HG03571 (cell line): ENCODE data around the gene PLCXD3.

ENCODE experiments used
- ATAC-seq: cut with Tn5 transposase; IDR thresholded peaks from one replicate; pipeline ENCODE4 v1.9.1; 2021; ENCODE audit not compliant: unreplicated experiment

The PLCXD3 gene

GRCh38 chr5:41510176-41510831 lies at the start of gene PLCXD3:
PLCXD3 (minus strand) TSS chr5:41510601; CDS start chr5:41510526, 75 bp downstream.
- ATAC-seq = no peak

- ATAC-seq = no peak
These were observed 48.8 kb upstream of the PLCXD3 start for GRCh38 chr5:41559184-41559583.

GRCh38 chr5:41558295-41558694 lies 47.9 kb upstream of the PLCXD3 start:
- no peak for ATAC-seq

GRCh38 chr5:41547991-41548390 lies 37.6 kb upstream of the PLCXD3 start:
- no peak for ATAC-seq

GRCh38 chr5:41542183-41542582 lies 31.8 kb upstream of the PLCXD3 start:
- ATAC-seq = no peak

- no peak for ATAC-seq
These were observed 29.1 kb upstream of the PLCXD3 start for GRCh38 chr5:41539454-41539853.

GRCh38 chr5:41537581-41537980 lies 27.2 kb upstream of the PLCXD3 start:
- no peak for ATAC-seq

GRCh38 chr5:41532485-41532884 lies 22.1 kb upstream of the PLCXD3 start:
- ATAC-seq = no peak

- ATAC-seq = no peak
These were observed 16.9 kb upstream of the PLCXD3 start for GRCh38 chr5:41527201-41527779.

- ATAC-seq = no peak
These were observed 16.3 kb upstream of the PLCXD3 start for GRCh38 chr5:41526699-41527098.

- no peak for ATAC-seq
These were observed 13.8 kb upstream of the PLCXD3 start for GRCh38 chr5:41524174-41524573.

GRCh38 chr5:41522193-41522786 lies 11.9 kb upstream of the PLCXD3 start:
- ATAC-seq = no peak

GRCh38 chr5:41519801-41520200 lies 9.4 kb upstream of the PLCXD3 start:
- no peak for ATAC-seq

GRCh38 chr5:41517909-41518308 lies 7.5 kb upstream of the PLCXD3 start:
- no peak for ATAC-seq

GRCh38 chr5:41511241-41511640 lies 840 bp upstream of the PLCXD3 start:
- no peak for ATAC-seq

- no peak for ATAC-seq
These were observed 814 bp downstream of the PLCXD3 start for GRCh38 chr5:41509399-41510175.

GRCh38 chr5:41508696-41509398 lies 1.6 kb downstream of the PLCXD3 start:
- ATAC-seq = no peak

GRCh38 chr5:41508186-41508585 lies 2.2 kb downstream of the PLCXD3 start:
- no peak for ATAC-seq

GRCh38 chr5:41507501-41507900 lies 2.9 kb downstream of the PLCXD3 start:
- ATAC-seq = no peak

- no peak for ATAC-seq
These were observed 6.5 kb downstream of the PLCXD3 start for GRCh38 chr5:41503860-41504259.

- ATAC-seq = no peak
These were observed 7.1 kb downstream of the PLCXD3 start for GRCh38 chr5:41503310-41503709.
